ENCODE data around the gene IRAG1. TPM values are rescaled to one million over a fixed set of nuclear protein-coding genes. Genes with fewer than 3 reads are reported as not detected.

The IRAG1 gene
- total RNA-seq, 1 experiment from 2014 or later: 0.21 TPM

GRCh38 chr11:10655943-10656576 lies 37.5 kb downstream of the IRAG1 start:
- H3K4me1 ChIP-seq (ENCODE audit: control insufficient read depth, insufficient read depth, low read length): peaks cover 29% of the 10 kb centered on the region
- no peaks in the 10 kb centered on the region for H3K27me3 ChIP-seq (ENCODE audit: control insufficient read depth, insufficient read depth, low read length)
- no TSS peak for BruUV-seq (replicated peaks)
- DNase-seq (ENCODE audit: low read depth, low spot score) (no peak), ATAC-seq (no peak)
- intact Hi-C loops (cut with micrococcal nuclease; ENCODE audit: unreplicated experiment) (loop anchor here (5.0 kb wide), 1 partner anchor 249 kb away; no protein-coding TSS in a partner anchor), in situ Hi-C loops (cut with HindIII; ENCODE audit: low pct_unique_long_range_greater_than_20kb, low sequenced_read_pairs) (no loop called here)
- CTCF ChIA-PET: no interaction called here
- no peaks in the 10 kb centered on the region for H3K9me3 ChIP-seq (ENCODE audit: control insufficient read depth, insufficient read depth, low read depth, low read length)
- no peak overlapping the region for H3K4me3 ChIP-seq (ENCODE audit: low read depth in 2 of 2, low read length in 2 of 2)
- POLR2A ChIA-PET: no interaction called here
- H3K27ac ChIP-seq (ENCODE audit: low read length): peak overlapping the region; percentile 35; the same call in 1 of the 2 replicates
- no peaks in the 10 kb centered on the region for H3K36me3 ChIP-seq (ENCODE audit: control insufficient read depth, insufficient read depth, low read length)
- no peak for TF ChIP-seq SIN3A (IDR thresholded peaks at IDR 0.05; ENCODE audit: borderline replicate concordance, insufficient read depth, low read depth, low read length)
- TF ChIP-seq TCF7L2 (IDR thresholded peaks at IDR 0.05; ENCODE audit: low read depth, low read length): no peak
- no peak for TF ChIP-seq CTCF (IDR thresholded peaks at IDR 0.05)
- no peak for TF ChIP-seq REST (IDR thresholded peaks at IDR 0.05; ENCODE audit: insufficient read depth in 1 of 2, low read depth in 2 of 2, low read length in 1 of 2)
- no peak for TF ChIP-seq POLR2AphosphoS5 (IDR thresholded peaks at IDR 0.05; ENCODE audit: low read depth, low read length)

- no TSS peak for BruUV-seq (replicated peaks)
- Histone ChIP-seq H3K27me3 (ENCODE audit: control insufficient read depth, insufficient read depth, low read length) (no peaks in the 10 kb centered on the region), H3K27ac (ENCODE audit: low read length) (peak overlapping the region; percentile 35; the same call in 1 of the 2 replicates), H3K36me3 (ENCODE audit: control insufficient read depth, insufficient read depth, low read length) (no peaks in the 10 kb centered on the region), H3K4me3 (ENCODE audit: low read depth in 2 of 2, low read length in 2 of 2) (no peak overlapping the region), H3K4me1 (ENCODE audit: control insufficient read depth, insufficient read depth, low read length) (peaks cover 29% of the 10 kb centered on the region), H3K9me3 (ENCODE audit: control insufficient read depth, insufficient read depth, low read depth, low read length) (no peaks in the 10 kb centered on the region)
- CTCF ChIA-PET: interaction anchor here (0.8 kb wide), 1 partner anchor 9 kb away, joined by 3 read pairs; no protein-coding TSS in a partner anchor
- in situ Hi-C loops (cut with HindIII; ENCODE audit: low pct_unique_long_range_greater_than_20kb, low sequenced_read_pairs) (no loop called here), intact Hi-C loops (cut with micrococcal nuclease; ENCODE audit: unreplicated experiment) (loop anchor here (5.0 kb wide), 1 partner anchor 248 kb away; no protein-coding TSS in a partner anchor)
- ATAC-seq: no peak
- POLR2A ChIA-PET: interaction anchor here (0.6 kb wide), 1 partner anchor 73 kb away, joined by 5 read pairs; no protein-coding TSS in a partner anchor
- no peak for DNase-seq (ENCODE audit: low read depth, low spot score)
- TF ChIP-seq CTCF (IDR thresholded peaks at IDR 0.05): no peak
- TF ChIP-seq TCF7L2 (IDR thresholded peaks at IDR 0.05; ENCODE audit: low read depth, low read length): no peak
- no peak for TF ChIP-seq REST (IDR thresholded peaks at IDR 0.05; ENCODE audit: insufficient read depth in 1 of 2, low read depth in 2 of 2, low read length in 1 of 2)
- no peak for TF ChIP-seq SIN3A (IDR thresholded peaks at IDR 0.05; ENCODE audit: borderline replicate concordance, insufficient read depth, low read depth, low read length)
- no peak for TF ChIP-seq POLR2AphosphoS5 (IDR thresholded peaks at IDR 0.05; ENCODE audit: low read depth, low read length)
Observed at GRCh38 chr11:10655227-10655626, 38.3 kb downstream of the IRAG1 start.
